Lung (tissue), 12 donors: Measurements from ENCODE around the gene CORO7. TPM values are rescaled to one million over a fixed set of nuclear protein-coding genes. Genes with fewer than 3 reads are reported as not detected.
A peak's percentile ranks its signal among the peaks of the same experiment; 100 is the strongest.

ENCODE experiments used
- ATAC-seq: fragments of 200-7000 bp; cut with Tn5 transposase; one replicate; pipeline ENCODE4 v1.9.1; 2020; ENCODE audit warnings: moderate number of reproducible peaks; ENCODE audit not compliant: insufficient read depth, low FRiP score
- DNase-seq, 3 donors: peaks; one replicate each; pipeline ENCODE4 v3.0.0-alpha.2; 2013 to 2017
- H3K27ac ChIP-seq, 2 donors: one replicate each; pipeline ENCODE4 v1.5.1; 2013; ENCODE audit warnings: mild to moderate bottlenecking in 2 of 2, moderate library complexity in 2 of 2, control low read depth in 1 of 2, inconsistent platforms in 1 of 2, low read depth in 1 of 2, low read length in 1 of 2
- H3K27me3 ChIP-seq, 3 donors: one replicate each; pipeline ENCODE4 v1.5.1; 2013; ENCODE audit warnings: low read length in 2 of 3; ENCODE audit not compliant: control insufficient read depth in 3 of 3, insufficient read depth in 3 of 3
- H3K36me3 ChIP-seq, 4 donors: one replicate each; pipeline ENCODE4 v1.5.1; 2013; ENCODE audit warnings: low read length in 4 of 4, mild to moderate bottlenecking in 1 of 4, moderate library complexity in 1 of 4; ENCODE audit not compliant: control insufficient read depth in 4 of 4, insufficient read depth in 4 of 4
- H3K4me1 ChIP-seq, 5 donors: one replicate each; pipeline ENCODE4 v1.5.1; 2013; ENCODE audit warnings: low read length in 5 of 5, mild to moderate bottlenecking in 2 of 5, moderate library complexity in 1 of 5; ENCODE audit not compliant: control insufficient read depth in 5 of 5, insufficient read depth in 5 of 5
- H3K4me3 ChIP-seq: one replicate; pipeline ENCODE4 v1.5.1; 2013; ENCODE audit warnings: mild to moderate bottlenecking, control low read depth, moderate library complexity
- H3K9ac ChIP-seq, 2 donors: one replicate each; pipeline ENCODE4 v1.5.1; 2013; ENCODE audit warnings: low read length in 2 of 2, control low read depth in 1 of 2; ENCODE audit not compliant: insufficient read depth in 1 of 2
- H3K9me3 ChIP-seq, 4 donors: one replicate each; pipeline ENCODE4 v1.5.1; 2013; ENCODE audit warnings: low read length in 3 of 4, mild to moderate bottlenecking in 1 of 4, moderate library complexity in 1 of 4; ENCODE audit not compliant: control insufficient read depth in 4 of 4, insufficient read depth in 3 of 4
- WGBS, 2 donors: extraction: QIAGEN DNeasy Blood & Tissue Kit; methylation state at CpG; one replicate each; pipeline ENCODE4 v1.1.7; 2013; 5-methylcytosine and 5-hydroxymethylcytosine counted together
- polyA plus RNA-seq, 2 donors: library from polyadenylated mRNA; stranded (reverse); fragments of 200-250 nt; gene quantifications; one replicate each; pipeline ENCODE4 v1.2.1, GENCODE V29; 2013
- total RNA-seq, 2 donors: library from RNA; depleted of rRNA in 1 of 2; stranded (reverse); fragments of >200 nt in 1 of 2; gene quantifications; one replicate each; pipeline ENCODE4 v1.2.1, GENCODE V29; 2014 to 2021
- TF ChIP-seq, protein P1 (sequence below): IDR thresholded peaks from 2 replicates; pipeline ENCODE4 v1.5.1; 2012; ENCODE audit warnings: mild to moderate bottlenecking; ENCODE audit errors: control extremely low read depth, extremely low read depth
- donor health status: control.
- donor health status: control.
- donor health status: Bipolar disorder and iron deficiency.
- donor health status: healthy.
- donor health status: DM: yes; HTN: yes; CAD: no.

CORO7 gene
- total and polyA plus RNA-seq, 4 donors = 27.8 to 86.2 (median 46.1) TPM

DNA sequence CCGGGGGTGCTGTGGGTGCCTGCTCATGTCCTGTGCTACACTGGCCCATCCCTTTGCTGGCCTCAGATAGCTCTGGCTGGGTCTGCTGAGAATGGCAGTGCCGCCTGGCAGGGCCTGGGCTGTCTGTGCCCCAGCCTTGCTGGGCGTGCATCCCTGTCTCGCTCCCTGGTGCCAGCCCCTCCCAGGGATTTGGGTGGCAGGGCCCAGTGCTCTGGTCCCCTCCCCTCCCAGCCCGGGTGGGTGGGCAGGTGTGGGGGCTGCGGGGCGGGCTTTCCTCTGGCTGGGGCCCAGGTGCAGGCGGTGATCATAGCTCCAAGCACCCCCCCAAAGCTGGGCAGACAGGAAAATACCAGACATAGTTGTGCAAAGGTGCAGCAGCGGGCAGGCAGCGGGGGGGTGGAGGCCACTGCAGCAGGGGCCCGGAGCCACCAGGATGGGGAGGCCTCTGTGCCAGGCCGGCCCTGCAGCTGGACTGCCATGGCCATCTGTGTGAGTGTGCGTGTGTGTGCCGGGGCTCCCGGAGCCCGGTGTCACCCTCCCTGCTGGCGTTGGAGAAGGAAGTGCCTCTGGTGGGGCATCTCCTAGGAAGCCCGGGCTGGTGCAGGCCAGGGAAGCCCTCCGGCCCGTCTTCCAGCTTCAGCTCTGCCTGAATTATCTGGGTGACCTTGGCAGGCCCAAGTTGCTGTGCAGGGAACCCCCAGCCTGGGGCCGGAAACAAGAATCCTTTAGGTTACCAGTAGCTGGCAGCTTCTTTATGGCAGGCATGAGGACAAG lies 93.1 kb downstream of the CORO7 start:
- H3K9me3 ChIP-seq = no peaks in the 10 kb centered on the region
- peak overlapping the region; percentile 68 to 91 for H3K27ac ChIP-seq
- TF ChIP-seq, protein P1, sequence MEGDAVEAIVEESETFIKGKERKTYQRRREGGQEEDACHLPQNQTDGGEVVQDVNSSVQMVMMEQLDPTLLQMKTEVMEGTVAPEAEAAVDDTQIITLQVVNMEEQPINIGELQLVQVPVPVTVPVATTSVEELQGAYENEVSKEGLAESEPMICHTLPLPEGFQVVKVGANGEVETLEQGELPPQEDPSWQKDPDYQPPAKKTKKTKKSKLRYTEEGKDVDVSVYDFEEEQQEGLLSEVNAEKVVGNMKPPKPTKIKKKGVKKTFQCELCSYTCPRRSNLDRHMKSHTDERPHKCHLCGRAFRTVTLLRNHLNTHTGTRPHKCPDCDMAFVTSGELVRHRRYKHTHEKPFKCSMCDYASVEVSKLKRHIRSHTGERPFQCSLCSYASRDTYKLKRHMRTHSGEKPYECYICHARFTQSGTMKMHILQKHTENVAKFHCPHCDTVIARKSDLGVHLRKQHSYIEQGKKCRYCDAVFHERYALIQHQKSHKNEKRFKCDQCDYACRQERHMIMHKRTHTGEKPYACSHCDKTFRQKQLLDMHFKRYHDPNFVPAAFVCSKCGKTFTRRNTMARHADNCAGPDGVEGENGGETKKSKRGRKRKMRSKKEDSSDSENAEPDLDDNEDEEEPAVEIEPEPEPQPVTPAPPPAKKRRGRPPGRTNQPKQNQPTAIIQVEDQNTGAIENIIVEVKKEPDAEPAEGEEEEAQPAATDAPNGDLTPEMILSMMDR = no peak
- ATAC-seq = no peak
- no peaks in the 10 kb centered on the region for H3K27me3 ChIP-seq
- peak in 2 of 3 donors; percentile 46 to 55 for DNase-seq
- WGBS, 2 donors = 47 to 68% methylated on average over 21 of the region's 21 CpGs
- no peak overlapping the region for H3K4me3 ChIP-seq
- no peak overlapping the region for H3K9ac ChIP-seq
- peaks cover 5 to 64% (median 55%) of the 10 kb centered on the region in 5 donors for H3K4me1 ChIP-seq
- H3K36me3 ChIP-seq = no peaks in the 10 kb centered on the region

DNA sequence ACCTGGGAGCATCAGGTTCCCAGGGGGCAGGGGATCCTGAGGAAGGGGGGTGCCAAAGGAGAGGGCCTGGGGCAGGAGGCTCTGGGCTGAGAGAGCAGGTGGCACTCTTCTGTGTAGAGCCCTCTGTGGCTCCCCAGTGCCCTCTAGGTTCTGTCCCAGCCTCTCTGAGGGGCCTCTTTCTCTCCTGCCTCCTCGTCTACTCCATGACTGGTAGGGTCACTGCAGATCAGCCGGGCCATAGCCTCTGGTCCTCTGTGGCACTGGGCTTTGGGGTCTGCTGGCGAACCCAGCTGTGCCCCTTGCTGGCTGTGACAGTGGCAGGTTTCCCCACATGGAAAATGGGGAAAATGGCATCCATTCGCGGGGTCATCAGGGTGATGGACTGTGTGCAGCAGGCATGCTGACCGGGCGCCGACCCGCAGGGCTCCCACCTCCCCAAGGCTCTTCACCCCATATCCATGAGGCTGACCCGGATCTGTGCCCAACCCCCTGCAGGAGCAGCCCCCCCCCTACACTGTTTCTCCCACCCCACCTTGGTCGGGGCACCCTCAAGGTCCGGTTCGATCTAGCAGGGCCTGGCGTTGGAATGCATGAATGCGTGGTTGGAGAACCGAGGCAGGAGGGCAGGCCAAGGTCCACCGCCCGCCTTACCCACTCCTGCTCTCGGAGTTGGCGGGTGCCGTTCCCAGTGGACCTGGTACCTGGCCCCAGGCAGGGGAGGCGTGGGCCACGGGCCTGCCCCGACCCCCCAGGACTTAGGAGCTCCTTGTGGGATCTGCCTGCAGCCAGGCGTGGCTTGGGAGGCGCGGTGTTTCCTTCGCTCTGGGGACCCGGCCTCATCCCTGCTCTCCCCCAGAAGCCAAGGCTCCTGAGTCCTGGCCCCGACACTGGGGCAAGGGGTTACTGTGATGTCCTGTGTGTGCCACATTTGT lies 94.0 kb downstream of the CORO7 start:
- TF ChIP-seq, protein P1 = no peak
- Histone ChIP-seq H3K36me3 (no peaks in the 10 kb centered on the region), H3K9me3 (no peaks in the 10 kb centered on the region), H3K27me3 (no peaks in the 10 kb centered on the region), H3K4me3 (no peak overlapping the region), H3K4me1 (peaks cover 11 to 71% (median 63%) of the 10 kb centered on the region in 5 donors), H3K27ac (peak overlapping the region in 1 of 2 donors; percentile 59), H3K9ac (no peak overlapping the region)
- WGBS, 2 donors = 82 to 85% methylated on average over 30 of the region's 30 CpGs
- ATAC-seq = no peak
- no peak for DNase-seq

DNA sequence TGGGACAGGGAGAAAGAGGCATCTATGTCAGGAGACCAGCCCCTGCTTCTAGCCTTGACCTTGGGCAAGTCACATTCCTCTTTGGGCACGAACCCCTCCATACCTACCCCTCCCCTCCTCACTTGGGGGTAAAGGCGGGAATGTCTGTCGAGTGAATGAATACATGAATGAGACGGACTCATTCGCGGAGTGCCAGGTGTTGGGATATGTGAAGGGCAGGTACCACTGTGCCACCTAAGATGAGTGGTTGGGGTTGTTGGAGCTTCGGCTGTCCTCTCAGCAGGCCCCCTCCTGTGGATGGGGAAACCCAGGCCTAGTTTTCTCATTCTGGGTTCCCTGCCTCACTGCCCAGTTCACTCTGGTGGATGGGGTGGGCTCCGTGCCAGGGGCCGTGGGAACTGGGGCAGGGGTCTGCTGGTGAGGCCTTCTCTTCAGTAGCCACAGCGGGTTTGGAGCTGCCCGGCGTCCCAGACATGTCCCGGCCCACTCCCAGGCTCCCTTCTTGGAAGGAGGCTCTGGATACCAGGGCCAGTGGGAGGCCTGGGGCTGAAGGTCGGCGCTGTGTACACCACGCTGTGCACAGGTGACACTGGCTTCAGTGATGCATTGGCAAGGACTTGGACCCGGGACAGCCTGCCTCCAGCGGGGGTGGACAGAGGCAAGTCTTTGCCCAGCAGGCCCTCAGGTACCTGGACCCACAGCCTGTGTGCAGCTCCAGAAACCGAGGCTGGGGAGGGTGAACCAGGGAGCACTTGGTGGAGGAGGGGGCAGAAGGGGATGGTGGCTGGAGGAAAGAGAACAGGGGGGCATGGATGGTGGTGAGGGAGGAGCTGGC lies 94.9 kb downstream of the CORO7 start:
- Histone ChIP-seq H3K9me3 (no peaks in the 10 kb centered on the region), H3K9ac (no peak overlapping the region), H3K4me3 (no peak overlapping the region), H3K27ac (peak overlapping the region in 1 of 2 donors; percentile 78), H3K4me1 (peaks cover 11 to 74% (median 68%) of the 10 kb centered on the region in 5 donors), H3K36me3 (no peaks in the 10 kb centered on the region), H3K27me3 (no peaks in the 10 kb centered on the region)
- ATAC-seq = no peak
- 83 to 95% methylated on average over 19 of the region's 19 CpGs for WGBS, 2 donors
- TF ChIP-seq, protein P1 = no peak
- DNase-seq = no peak
